Measurements from ENCODE around the gene POLR2J.
"Not testable (repeated sequence)": the region's sequence is repeated elsewhere in the genome, so short reads cannot be mapped to it uniquely, and the experiment has no call there.

The POLR2J gene

GRCh38 chr7:102494473-102495149 lies 15.9 kb upstream of the POLR2J start:
- DNase-seq (ENCODE audit: low read depth), result not testable (repeated sequence)

- not testable (repeated sequence) for DNase-seq (ENCODE audit: low read depth)
Observed at GRCh38 chr7:102494026-102494425, 15.3 kb upstream of the POLR2J start.

GRCh38 chr7:102493220-102493935 lies 14.7 kb upstream of the POLR2J start:
- DNase-seq (ENCODE audit: low read depth), result not testable (repeated sequence)

GRCh38 chr7:102490529-102491075 lies 11.9 kb upstream of the POLR2J start:
- DNase-seq (ENCODE audit: low read depth), result not testable (repeated sequence)

GRCh38 chr7:102484317-102484716 lies 5.6 kb upstream of the POLR2J start:
- DNase-seq (ENCODE audit: low read depth), result not testable (repeated sequence)

GRCh38 chr7:102481962-102482361 lies 3.2 kb upstream of the POLR2J start:
- not testable (repeated sequence) for DNase-seq (ENCODE audit: low read depth)

GRCh38 chr7:102479982-102480637 lies 1.4 kb upstream of the POLR2J start:
- not testable (repeated sequence) for DNase-seq (ENCODE audit: low read depth)

GRCh38 chr7:102479209-102479584 lies 475 bp upstream of the POLR2J start:
- not testable (repeated sequence) for DNase-seq (ENCODE audit: low read depth)

GRCh38 chr7:102474736-102475435 lies 3.8 kb downstream of the POLR2J start:
- not testable (repeated sequence) for DNase-seq (ENCODE audit: low read depth)

GRCh38 chr7:102474116-102474515 lies 4.6 kb downstream of the POLR2J start:
- DNase-seq (ENCODE audit: low read depth), result not testable (repeated sequence)

GRCh38 chr7:102473271-102473991 lies 5.3 kb downstream of the POLR2J start:
- no peak for DNase-seq (ENCODE audit: low read depth)

- DNase-seq (ENCODE audit: low read depth), result no peak
Observed at GRCh38 chr7:102472126-102473041, 6.3 kb downstream of the POLR2J start.

- DNase-seq (ENCODE audit: low read depth), result no peak
Observed at GRCh38 chr7:102471791-102472125, 7.0 kb downstream of the POLR2J start.

GRCh38 chr7:102469972-102470825 lies 8.5 kb downstream of the POLR2J start:
- DNase-seq (ENCODE audit: low read depth), result no peak

GRCh38 chr7:102469351-102469971 lies 9.3 kb downstream of the POLR2J start:
- DNase-seq (ENCODE audit: low read depth), result no peak

GRCh38 chr7:102468478-102469350 lies 10.0 kb downstream of the POLR2J start:
- no peak for DNase-seq (ENCODE audit: low read depth)

- DNase-seq (ENCODE audit: low read depth), result no peak
Observed at GRCh38 chr7:102467581-102468477, 10.9 kb downstream of the POLR2J start.
